ENCODE results near the gene EIF2B2. TPM values are rescaled to one million over a fixed set of nuclear protein-coding genes. Genes with fewer than 3 reads are reported as not detected.

EIF2B2 gene
- total RNA-seq, 1 experiment from 2014 or later = 48.3 TPM

DNA sequence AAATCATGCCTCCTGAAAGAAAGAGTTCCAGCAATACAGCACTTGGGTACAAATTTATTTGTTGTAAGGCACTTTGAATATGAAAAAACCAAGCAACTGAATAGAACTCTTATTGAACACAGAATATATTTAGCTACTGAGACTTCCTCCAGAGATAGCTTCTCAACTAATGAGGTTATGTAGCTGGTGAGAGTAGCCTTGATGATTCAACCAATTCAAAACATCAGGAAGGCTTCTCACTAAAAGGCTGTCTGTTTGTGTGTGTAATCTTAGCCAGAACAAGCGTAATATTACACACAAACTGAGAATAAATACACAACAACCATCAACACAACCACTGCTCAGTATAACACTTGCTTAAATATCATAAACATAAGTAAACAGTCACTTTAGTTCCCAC is 20.4 kb downstream of the EIF2B2 start:
- H3K27ac Mint-ChIP-seq = no peak overlapping the region

More for the DNA sequence above, 20.4 kb downstream of the EIF2B2 start:
- Histone ChIP-seq H2BK15ac (ENCODE audit: low read depth, low read length) (no peak overlapping the region), H2BK5ac (ENCODE audit: insufficient read length, low read length) (no peak overlapping the region), H2BK12ac (ENCODE audit: insufficient read length, low read depth, low read length) (no peak overlapping the region), H2BK20ac (ENCODE audit: low read depth, low read length, poor library complexity, severe bottlenecking) (no peak overlapping the region), H3K18ac (ENCODE audit: insufficient read length, low read depth, low read length) (no peak overlapping the region), H3K14ac (ENCODE audit: insufficient read depth, low read length) (no peak overlapping the region), H2AK5ac (ENCODE audit: insufficient read length, low read length) (no peak overlapping the region), H4K20me1 (ENCODE audit: control insufficient read depth, insufficient read depth, insufficient read length) (no peaks in the 10 kb centered on the region), H3K23ac (ENCODE audit: insufficient read length, low read depth, low read length) (no peak overlapping the region), H3K79me1 (ENCODE audit: insufficient read depth, low read depth, low read length, poor library complexity, severe bottlenecking) (no peaks in the 10 kb centered on the region), H3K4me2 (ENCODE audit: insufficient read depth, insufficient read length, low read length) (no peak overlapping the region), H3K23me2 (ENCODE audit: insufficient read length, low read depth, low read length, poor library complexity, severe bottlenecking) (no peaks in the 10 kb centered on the region), H3K79me2 (ENCODE audit: insufficient read depth, low read length) (no peaks in the 10 kb centered on the region), H2AFZ (ENCODE audit: low read length) (no peak overlapping the region), H3K9me3 (ENCODE audit: control insufficient read depth, low read depth, low read length) (no peaks in the 10 kb centered on the region), H3K27ac (ENCODE audit: insufficient read length, low read depth, low read length) (no peak overlapping the region), H4K91ac (ENCODE audit: insufficient read length, low read depth, low read length) (no peak overlapping the region), H2BK120ac (ENCODE audit: low read depth, low read length, poor library complexity, severe bottlenecking) (no peak overlapping the region), H4K8ac (replicated peaks; ENCODE audit: insufficient read length, low read depth, low read length) (no peak overlapping the region), H3K4ac (ENCODE audit: low read depth, low read length) (no peak overlapping the region), H3T11ph (ENCODE audit: low read length) (no peak overlapping the region), H3K27me3 (ENCODE audit: insufficient read depth, low read length) (no peaks in the 10 kb centered on the region), H3K4me1 (ENCODE audit: insufficient read depth, low read length) (no peaks in the 10 kb centered on the region), H3K56ac (ENCODE audit: insufficient read length, low read depth, low read length) (no peak overlapping the region), H3K9ac (ENCODE audit: extremely low read depth, insufficient read length, low read length) (no peak overlapping the region), H4K5ac (ENCODE audit: insufficient read length, low read depth, low read length) (no peak overlapping the region)
- H3K27me3 Mint-ChIP-seq (ENCODE audit: low read depth) = no peaks in the 10 kb centered on the region
- no peak for DNase-seq
- no peaks in the 10 kb centered on the region for H3K9me3 Mint-ChIP-seq
- no CpG with 5 or more reads among the region's 1 CpG for WGBS (ENCODE audit: extremely low coverage, insufficient read length, low lambda C conversion rate)
- peaks cover 0 to 41% (median 24%) of the 10 kb centered on the region in 3 experiments; a peak in 5 of 7 replicates for H3K36me3 Mint-ChIP-seq (ENCODE audit: insufficient read depth in 1 of 3, low read depth in 3 of 3)
- H3K4me3 Mint-ChIP-seq = no peak overlapping the region
- TF ChIP-seq, protein P1, sequence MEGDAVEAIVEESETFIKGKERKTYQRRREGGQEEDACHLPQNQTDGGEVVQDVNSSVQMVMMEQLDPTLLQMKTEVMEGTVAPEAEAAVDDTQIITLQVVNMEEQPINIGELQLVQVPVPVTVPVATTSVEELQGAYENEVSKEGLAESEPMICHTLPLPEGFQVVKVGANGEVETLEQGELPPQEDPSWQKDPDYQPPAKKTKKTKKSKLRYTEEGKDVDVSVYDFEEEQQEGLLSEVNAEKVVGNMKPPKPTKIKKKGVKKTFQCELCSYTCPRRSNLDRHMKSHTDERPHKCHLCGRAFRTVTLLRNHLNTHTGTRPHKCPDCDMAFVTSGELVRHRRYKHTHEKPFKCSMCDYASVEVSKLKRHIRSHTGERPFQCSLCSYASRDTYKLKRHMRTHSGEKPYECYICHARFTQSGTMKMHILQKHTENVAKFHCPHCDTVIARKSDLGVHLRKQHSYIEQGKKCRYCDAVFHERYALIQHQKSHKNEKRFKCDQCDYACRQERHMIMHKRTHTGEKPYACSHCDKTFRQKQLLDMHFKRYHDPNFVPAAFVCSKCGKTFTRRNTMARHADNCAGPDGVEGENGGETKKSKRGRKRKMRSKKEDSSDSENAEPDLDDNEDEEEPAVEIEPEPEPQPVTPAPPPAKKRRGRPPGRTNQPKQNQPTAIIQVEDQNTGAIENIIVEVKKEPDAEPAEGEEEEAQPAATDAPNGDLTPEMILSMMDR (conservative IDR thresholded peaks at IDR 0.05) = no peak
- no peaks in the 10 kb centered on the region for H3K4me1 Mint-ChIP-seq

Measured in H9 (cell line).